ENCODE results near the gene ANP32E. TPM values are rescaled to one million over a fixed set of nuclear protein-coding genes. Genes with fewer than 3 reads are reported as not detected.
A peak's percentile ranks its signal among the peaks of the same experiment; 100 is the strongest.

Gene ANP32E
- 100 to 1,000 TPM in 1 of 8 experiments, 10 to 100 TPM in 7; 34.6 to 147 (median 54.7) TPM for total RNA-seq

DNA sequence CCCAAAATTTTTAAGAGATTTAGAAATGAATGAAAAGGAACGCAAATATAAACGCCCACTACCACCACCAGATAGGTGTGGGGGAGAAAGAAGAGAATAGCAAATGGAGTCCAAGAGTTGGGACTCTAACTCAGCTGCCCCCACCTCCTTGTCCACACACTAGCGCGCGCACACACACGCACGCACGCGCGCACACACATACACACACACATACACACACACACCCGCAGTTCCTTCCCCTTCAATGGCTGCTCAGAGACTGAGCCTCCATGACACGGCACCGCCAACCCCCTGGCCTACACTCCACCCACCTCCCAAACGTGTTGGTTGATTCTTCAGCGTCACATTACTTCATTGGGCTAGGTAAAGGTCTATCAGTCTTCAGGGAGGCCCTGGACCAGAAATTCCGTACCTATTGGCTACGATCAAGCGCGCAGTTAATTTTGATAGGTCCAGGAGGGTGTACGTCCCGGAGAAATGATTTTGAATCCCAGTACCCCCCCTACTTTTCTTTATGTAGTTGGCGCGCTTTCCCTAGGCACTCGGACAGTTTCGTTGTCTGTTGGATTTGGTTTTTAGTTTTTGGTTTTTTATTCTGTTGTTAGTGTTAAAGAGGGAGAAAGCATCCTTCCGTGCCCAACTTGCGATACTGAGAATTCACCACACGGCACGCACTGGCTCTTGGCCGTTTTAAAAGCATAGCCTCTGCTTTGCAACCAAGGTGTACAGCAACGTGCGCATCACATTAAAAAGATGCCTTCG lies at the start of gene ANP32E:
Gene ANP32E, minus strand, starts transcription at position 261 of the 762 bp plus-strand sequence. CDS start 326 bp downstream, outside the sequence.
- H3K4me3 ChIP-seq: peak within 1 kb of the TSS; percentile 38 to 70 (median 57)
- peak within 1 kb of the TSS; percentile 13 to 74 for H3K27ac ChIP-seq
- peaks cover 4 to 5% of the 10 kb centered on the region in 2 donors for H3K4me1 ChIP-seq (replicated peaks in 1 of 2)
- in situ Hi-C loops (cut with MboI; ENCODE audit: low pct_unique_long_range_greater_than_20kb in 2 of 9, low sequenced_read_pairs in 9 of 9, unreplicated experiment in 9 of 9): loop anchor here in 2 of 9 experiments (10.0 kb wide), 1 partner anchor 59 kb away; the partner anchor contains the start of gene MRPS21 (in 2 of the 2)
- ATAC-seq (replicated peaks in 6 of 8): peak; percentile 84 to 97 (median 96)
- 0 to 1% (median 0%) methylated on average over 8 to 29 of the region's 33 CpGs; no CpG with 5 or more reads in 3 of the 10 experiments for WGBS, 10 experiments

DNA sequence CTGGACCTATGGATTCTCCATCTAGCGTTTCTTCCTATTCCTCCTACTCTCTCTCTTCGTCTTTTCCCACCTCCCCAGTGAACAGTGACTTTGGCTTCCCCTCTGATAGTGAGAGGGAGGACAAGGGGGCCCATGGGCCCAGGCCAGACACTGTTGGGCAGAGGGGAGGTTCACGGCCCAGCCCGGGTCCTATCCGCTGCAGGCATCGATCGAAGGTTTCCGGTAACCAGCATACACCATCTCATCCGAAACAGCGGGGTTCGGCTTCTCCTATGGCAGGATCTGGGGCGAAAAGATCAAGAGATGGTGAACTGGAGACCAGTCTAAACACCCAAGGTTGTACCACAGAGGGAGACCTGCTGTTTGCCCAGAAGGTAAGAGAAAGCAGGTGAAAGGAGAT lies 47.3 kb upstream of the ANP32E start:
- in situ Hi-C loops (cut with MboI; ENCODE audit: low pct_unique_long_range_greater_than_20kb in 2 of 9, low sequenced_read_pairs in 9 of 9, unreplicated experiment in 9 of 9): no loop called here
- Histone ChIP-seq H3K4me3 (peak overlapping the region; percentile 47 to 65 (median 56)), H3K4me1 (replicated peaks in 1 of 2) (peaks cover 13 to 16% of the 10 kb centered on the region in 2 donors), H3K27ac (no peak overlapping the region)
- no peak for ATAC-seq (replicated peaks in 6 of 8)
- WGBS, 10 experiments: 67 to 100% (median 85%) methylated on average over 2 to 12 of the region's 12 CpGs; no CpG with 5 or more reads in 2 of the 10 experiments

DNA sequence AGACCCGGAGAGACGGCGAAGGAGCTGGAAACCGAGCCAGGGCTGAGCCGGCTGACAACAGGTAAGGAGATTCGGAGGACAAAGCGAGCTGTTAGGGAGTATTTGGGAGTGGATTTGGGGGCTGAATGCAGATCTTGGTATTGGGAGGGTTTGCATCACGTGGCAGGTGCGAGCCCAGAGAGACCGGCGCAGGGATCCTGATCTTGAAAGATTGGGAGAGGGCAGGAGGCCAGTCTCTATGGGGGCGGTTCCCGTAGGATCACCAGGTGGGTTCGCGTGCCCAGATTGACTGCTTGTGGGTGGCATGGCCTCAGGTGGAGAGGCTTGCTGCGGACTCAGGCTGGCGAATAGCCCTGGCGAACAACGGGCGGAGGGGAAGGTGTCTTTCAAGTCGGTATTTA lies 46.6 kb upstream of the ANP32E start:
- H3K27ac ChIP-seq: no peak overlapping the region
- WGBS, 10 experiments: 0 to 33% (median 12%) methylated on average over 3 to 14 of the region's 21 CpGs; no CpG with 5 or more reads in 4 of the 10 experiments
- H3K4me3 ChIP-seq: peak overlapping the region; percentile 47 to 65 (median 56)
- peak in 6 of 8 experiments; percentile 4 to 43 (median 25) for ATAC-seq (replicated peaks in 6 of 8)
- in situ Hi-C loops (cut with MboI; ENCODE audit: low pct_unique_long_range_greater_than_20kb in 2 of 9, low sequenced_read_pairs in 9 of 9, unreplicated experiment in 9 of 9): no loop called here
- peaks cover 13 to 16% of the 10 kb centered on the region in 2 donors for H3K4me1 ChIP-seq (replicated peaks in 1 of 2)

DNA sequence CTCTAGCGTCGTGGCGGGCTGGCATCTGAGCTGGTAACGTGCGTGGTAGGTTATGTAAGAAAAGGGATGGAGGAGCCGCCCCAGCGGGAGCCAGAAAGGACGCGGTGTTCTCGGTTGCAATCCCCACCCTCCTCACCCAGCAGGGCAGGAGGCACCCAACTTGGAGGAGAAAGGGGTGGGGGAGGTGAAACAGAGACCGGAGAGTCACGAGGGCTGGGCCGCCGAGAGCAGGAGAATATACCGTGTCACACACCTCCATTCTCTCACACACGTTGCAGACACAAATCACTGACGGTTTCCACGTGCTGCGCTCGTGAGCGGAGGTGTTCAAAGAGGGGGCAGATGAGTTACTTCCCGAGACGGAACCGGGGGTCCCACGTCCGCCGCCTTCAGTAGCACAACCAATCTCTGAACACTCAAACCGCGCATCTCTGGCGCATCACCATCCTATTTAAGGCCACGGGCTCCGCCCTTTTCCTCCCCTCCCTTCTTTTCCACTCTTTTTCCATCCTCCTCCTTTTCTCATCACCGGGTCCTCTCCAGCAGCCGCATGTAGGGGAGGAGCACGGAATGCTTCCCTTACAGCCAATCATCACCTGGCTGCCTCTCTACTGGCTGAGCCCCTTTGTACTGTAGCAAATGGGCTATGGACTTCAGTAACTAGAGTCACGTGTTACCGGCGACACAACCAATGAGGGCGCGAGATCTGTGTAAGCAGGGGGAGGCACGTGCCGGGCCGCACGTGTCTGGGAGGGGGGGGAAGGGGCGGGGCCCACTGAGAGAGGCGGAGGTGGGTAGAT lies 46.0 kb upstream of the ANP32E start, which contains the start of gene CIART:
Gene CIART, plus strand, starts transcription at position 797 of the 800 bp plus-strand sequence. CDS start 714 bp downstream, outside the sequence.
- Histone ChIP-seq H3K27ac (peak within 1 kb of the TSS; percentile 23 to 37), H3K4me1 (replicated peaks in 1 of 2) (peaks cover 13 to 16% of the 10 kb centered on the region in 2 donors), H3K4me3 (peak within 1 kb of the TSS; percentile 47 to 65 (median 56))
- ATAC-seq (replicated peaks in 6 of 8): peak; percentile 92 to 99 (median 98)
- 0 to 32% (median 6%) methylated on average over 1 to 18 of the region's 46 CpGs; no CpG with 5 or more reads in 2 of the 10 experiments for WGBS, 10 experiments
- in situ Hi-C loops (cut with MboI; ENCODE audit: low pct_unique_long_range_greater_than_20kb in 2 of 9, low sequenced_read_pairs in 9 of 9, unreplicated experiment in 9 of 9): no loop called here

DNA sequence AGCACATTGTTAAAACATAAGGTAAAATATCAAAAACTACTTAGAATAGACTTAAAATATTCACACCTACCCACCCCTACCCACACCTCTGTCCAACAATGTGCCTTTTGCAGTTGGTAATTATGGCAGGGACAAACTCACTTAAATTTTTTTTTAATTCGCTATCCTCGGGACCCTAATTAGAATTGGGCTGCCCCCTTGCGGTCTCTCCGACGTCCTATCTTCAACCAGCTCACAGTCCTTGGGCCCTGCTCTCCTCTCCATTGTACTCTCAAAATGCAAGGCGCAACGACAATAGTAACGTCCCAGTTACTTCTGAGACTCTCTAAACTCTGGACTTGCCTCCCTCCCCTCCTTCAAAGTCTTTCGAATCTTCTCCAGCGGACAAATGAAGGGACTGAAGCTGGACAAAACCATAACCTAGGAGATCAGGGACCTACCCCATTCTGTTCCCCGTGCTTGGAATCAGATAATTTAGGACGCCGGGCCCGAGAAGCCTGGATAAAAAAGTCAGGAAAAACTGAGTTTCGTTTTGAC lies 45.4 kb upstream of the ANP32E start:
- ATAC-seq (replicated peaks in 6 of 8): peak in 5 of 8 experiments; percentile 4 to 49 (median 27)
- Histone ChIP-seq H3K4me3 (peak overlapping the region; percentile 47 to 65 (median 56)), H3K27ac (peak overlapping the region; percentile 23 to 37), H3K4me1 (replicated peaks in 1 of 2) (peaks cover 13 to 17% of the 10 kb centered on the region in 2 donors)
- in situ Hi-C loops (cut with MboI; ENCODE audit: low pct_unique_long_range_greater_than_20kb in 2 of 9, low sequenced_read_pairs in 9 of 9, unreplicated experiment in 9 of 9): no loop called here
- WGBS, 10 experiments: 0 to 13% (median 3%) methylated on average over 1 to 15 of the region's 15 CpGs; no CpG with 5 or more reads in 2 of the 10 experiments

DNA sequence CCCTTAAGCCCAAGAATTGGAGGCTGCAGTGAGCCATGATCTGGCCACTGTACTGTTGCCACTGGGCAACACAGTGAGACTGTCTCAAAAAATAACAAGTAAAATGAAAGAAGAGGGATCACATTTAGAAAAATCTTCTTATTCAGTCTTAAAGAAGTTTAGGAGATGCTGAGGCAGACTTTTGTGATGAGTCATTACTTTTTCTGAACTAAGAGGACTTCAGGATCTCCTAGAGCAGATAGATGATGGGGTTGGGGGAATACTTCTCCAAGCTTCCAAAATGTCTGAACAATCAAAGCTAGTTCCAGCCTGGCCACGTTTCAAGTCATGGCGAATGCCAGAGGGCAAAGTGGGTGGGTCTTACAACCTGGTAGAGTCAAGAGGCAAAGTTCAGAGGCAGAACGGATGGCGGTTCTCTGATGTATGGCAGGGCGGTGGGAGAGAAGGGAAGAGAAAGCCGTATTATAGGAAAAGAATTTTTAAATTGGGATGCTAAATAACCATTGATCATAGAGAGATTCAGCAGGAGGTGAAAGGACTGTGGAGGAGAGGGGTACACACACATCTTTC lies 44.3 kb upstream of the ANP32E start:
- WGBS, 10 experiments: 40 to 100% (median 87%) methylated on average over 1 to 6 of the region's 6 CpGs; no CpG with 5 or more reads in 1 of the 10 experiments
- in situ Hi-C loops (cut with MboI; ENCODE audit: low pct_unique_long_range_greater_than_20kb in 2 of 9, low sequenced_read_pairs in 9 of 9, unreplicated experiment in 9 of 9): no loop called here
- H3K27ac ChIP-seq: no peak overlapping the region
- ATAC-seq (replicated peaks in 6 of 8): no peak
- peaks cover 13 to 19% of the 10 kb centered on the region in 2 donors for H3K4me1 ChIP-seq (replicated peaks in 1 of 2)
- H3K4me3 ChIP-seq: no peak overlapping the region

DNA sequence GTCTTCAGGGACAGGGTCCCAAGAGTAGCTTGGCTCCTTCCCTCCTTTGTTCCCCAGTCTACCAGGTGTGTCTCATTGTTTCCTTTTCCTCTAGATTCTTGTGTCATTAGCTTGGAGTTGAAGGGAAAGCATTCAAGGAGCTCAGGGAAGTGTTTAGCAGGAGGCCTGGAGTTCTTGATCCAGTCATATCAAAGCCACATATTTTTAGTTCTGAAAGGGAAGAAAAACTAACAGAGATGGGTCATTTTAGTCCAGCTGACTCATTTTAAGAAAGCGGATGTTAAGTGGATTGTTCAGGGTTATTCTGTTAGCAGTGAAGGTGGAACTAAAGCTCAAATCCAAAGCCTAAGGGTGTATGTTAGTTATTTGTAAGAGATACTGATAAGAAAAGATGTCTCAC lies 37.4 kb upstream of the ANP32E start:
- WGBS, 10 experiments: 60 to 100% (median 89%) methylated on average over 1 of the region's 1 CpG; no CpG with 5 or more reads in 2 of the 10 experiments
- ATAC-seq (replicated peaks in 6 of 8): no peak
- Histone ChIP-seq H3K4me1 (replicated peaks in 1 of 2) (peaks cover 22 to 30% of the 10 kb centered on the region in 2 donors), H3K27ac (peak overlapping the region in 1 of 2 donors; percentile 89), H3K4me3 (peak overlapping the region; percentile 19 to 50 (median 32))
- in situ Hi-C loops (cut with MboI; ENCODE audit: low pct_unique_long_range_greater_than_20kb in 2 of 9, low sequenced_read_pairs in 9 of 9, unreplicated experiment in 9 of 9): no loop called here

DNA sequence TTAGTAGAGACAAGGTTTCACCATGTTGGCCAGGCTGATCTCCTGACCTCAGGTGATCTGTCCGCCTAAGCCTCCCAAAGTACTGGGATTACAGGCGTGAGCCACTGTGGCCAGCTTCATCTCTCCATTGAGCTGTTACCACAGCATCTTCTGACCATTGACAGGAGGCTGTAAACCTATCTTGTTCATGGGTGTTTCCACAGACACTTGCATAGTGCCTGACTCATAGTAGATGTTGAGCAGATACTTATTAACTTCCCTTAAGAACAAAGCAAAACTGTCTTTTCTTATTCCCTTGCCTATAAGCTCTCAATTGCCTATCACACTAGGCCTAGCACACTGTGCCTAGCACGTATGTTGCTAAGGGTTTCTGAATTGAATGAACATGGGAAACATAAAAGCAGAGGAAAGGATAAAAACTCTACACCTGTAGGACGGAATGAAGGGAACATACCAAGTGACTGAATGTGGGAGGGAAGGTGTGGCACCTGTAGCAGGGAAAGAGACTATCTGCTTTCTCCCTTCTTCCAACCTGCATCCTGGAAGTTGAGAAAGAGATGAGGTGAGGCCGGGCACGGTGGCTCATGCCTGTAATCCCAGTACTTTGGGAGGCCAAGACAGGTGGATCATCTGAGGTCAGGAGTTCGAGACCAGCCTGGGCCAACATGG lies 35.5 kb upstream of the ANP32E start:
- peaks cover 29 to 37% of the 10 kb centered on the region in 2 donors for H3K4me1 ChIP-seq (replicated peaks in 1 of 2)
- in situ Hi-C loops (cut with MboI; ENCODE audit: low pct_unique_long_range_greater_than_20kb in 2 of 9, low sequenced_read_pairs in 9 of 9, unreplicated experiment in 9 of 9): no loop called here
- peak overlapping the region; percentile 65 to 89 for H3K27ac ChIP-seq
- H3K4me3 ChIP-seq: no peak overlapping the region
- WGBS, 10 experiments: 62 to 100% (median 96%) methylated on average over 1 to 7 of the region's 7 CpGs; no CpG with 5 or more reads in 2 of the 10 experiments
- ATAC-seq (replicated peaks in 6 of 8): peak in 2 of 8 experiments; percentile 12 to 17

DNA sequence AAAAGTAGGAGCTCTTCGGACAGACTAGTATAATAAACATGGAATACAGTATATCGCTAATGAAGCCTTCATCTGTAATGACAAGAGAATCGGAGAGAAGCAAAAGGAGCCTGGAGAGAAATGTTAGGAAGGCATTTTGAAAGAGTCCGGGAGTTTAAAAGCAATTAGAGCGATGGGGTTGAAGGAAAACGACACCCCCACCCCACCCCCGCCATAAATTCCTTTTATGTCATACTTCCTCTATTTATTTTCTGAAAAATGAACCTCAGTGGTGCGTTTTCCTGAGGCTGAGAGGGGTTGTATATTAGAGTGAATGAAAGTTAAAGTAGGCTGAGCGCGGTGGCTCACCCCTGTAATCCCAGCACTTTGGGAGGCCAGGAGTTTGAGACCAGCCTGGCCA lies 33.5 kb upstream of the ANP32E start:
- Histone ChIP-seq H3K4me1 (replicated peaks in 1 of 2) (peaks cover 26 to 29% of the 10 kb centered on the region in 2 donors), H3K27ac (peak overlapping the region; percentile 65 to 75), H3K4me3 (peak overlapping the region; percentile 86 to 95 (median 94))
- in situ Hi-C loops (cut with MboI; ENCODE audit: low pct_unique_long_range_greater_than_20kb in 2 of 9, low sequenced_read_pairs in 9 of 9, unreplicated experiment in 9 of 9): no loop called here
- ATAC-seq (replicated peaks in 6 of 8): no peak
- WGBS, 10 experiments: 40 to 90% (median 51%) methylated on average over 2 to 10 of the region's 10 CpGs

DNA sequence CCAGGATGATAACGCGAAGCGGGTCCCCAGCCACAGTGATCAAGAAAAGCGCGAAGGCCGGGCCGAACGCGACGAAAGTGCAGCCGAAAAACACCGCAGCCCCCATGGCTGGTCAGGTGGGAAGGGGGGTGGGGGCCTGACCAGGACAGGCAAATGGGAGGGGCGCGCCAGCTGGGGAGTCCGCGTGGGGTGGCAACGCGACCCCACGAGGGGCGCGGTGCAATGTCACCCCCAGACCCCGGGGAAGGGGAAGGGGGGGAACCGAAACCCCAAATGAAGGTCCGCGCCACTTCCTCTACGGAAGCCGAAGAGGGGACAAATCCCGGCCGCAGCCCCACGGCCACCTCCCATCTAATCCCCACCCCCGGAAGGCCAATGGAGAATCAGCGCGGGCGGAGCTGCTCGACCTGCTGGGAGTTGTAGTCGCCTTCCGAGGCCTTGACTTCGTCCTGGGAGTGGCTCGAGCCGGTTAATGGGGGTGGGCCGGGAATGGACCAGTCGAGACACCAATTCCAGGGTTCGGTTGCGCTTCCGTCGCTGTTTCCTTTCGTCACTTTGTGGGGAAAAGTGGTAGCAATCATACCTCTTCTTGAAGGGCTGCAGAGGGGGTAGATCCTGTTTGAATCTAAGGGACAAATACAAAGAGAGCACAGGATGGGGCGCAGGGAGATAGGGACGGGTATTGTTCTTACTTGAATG lies 32.9 kb upstream of the ANP32E start, which contains the start of gene APH1A:
Gene APH1A, minus strand, starts transcription at position 312 of the 699 bp plus-strand sequence. Its CDS starts 206 bp downstream, at position 106.
- in situ Hi-C loops (cut with MboI; ENCODE audit: low pct_unique_long_range_greater_than_20kb in 2 of 9, low sequenced_read_pairs in 9 of 9, unreplicated experiment in 9 of 9): no loop called here
- 0 to 40% (median 12%) methylated on average over 1 to 16 of the region's 49 CpGs; no CpG with 5 or more reads in 1 of the 10 experiments for WGBS, 10 experiments
- ATAC-seq (replicated peaks in 6 of 8): peak; percentile 90 to 99 (median 97)
- H3K4me1 ChIP-seq (replicated peaks in 1 of 2): peaks cover 21 to 29% of the 10 kb centered on the region in 2 donors
- peak within 1 kb of the TSS; percentile 86 to 95 (median 94) for H3K4me3 ChIP-seq
- peak within 1 kb of the TSS; percentile 68 to 75 for H3K27ac ChIP-seq

DNA sequence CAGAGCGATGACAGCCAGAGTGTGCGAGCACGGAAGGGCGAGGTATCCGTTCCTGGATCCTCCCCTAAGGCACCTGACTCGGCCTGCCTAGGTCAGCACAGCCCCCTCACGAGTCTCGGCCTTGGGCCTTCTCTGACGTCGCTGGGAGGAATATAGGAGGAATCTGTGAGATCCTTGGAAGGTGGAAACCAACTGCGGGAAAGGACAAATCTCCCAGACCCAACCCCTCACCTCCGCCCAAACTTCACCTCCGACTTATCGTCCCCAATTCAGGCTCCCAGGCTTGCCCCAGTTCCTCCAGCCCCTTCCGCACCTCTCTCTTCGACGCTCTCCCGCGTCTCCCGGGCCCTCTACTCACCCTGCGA lies 32.4 kb upstream of the ANP32E start:
- Histone ChIP-seq H3K27ac (peak overlapping the region; percentile 68 to 70), H3K4me3 (peak overlapping the region; percentile 86 to 95 (median 94)), H3K4me1 (replicated peaks in 1 of 2) (peaks cover 21 to 25% of the 10 kb centered on the region in 2 donors)
- ATAC-seq (replicated peaks in 6 of 8): peak in 3 of 8 experiments; percentile 42 to 56 (median 46)
- 0 to 1% (median 0%) methylated on average over 2 to 20 of the region's 21 CpGs; no CpG with 5 or more reads in 5 of the 10 experiments for WGBS, 10 experiments
- in situ Hi-C loops (cut with MboI; ENCODE audit: low pct_unique_long_range_greater_than_20kb in 2 of 9, low sequenced_read_pairs in 9 of 9, unreplicated experiment in 9 of 9): no loop called here

All from motor neuron (in vitro differentiated cells).